Adrenal gland (tissue), 12 donors: ENCODE data around the gene FRK. TPM values are rescaled to one million over a fixed set of nuclear protein-coding genes. Genes with fewer than 3 reads are reported as not detected.

ENCODE experiments used
- DNase-seq, 7 donors: peaks; one replicate each; pipeline ENCODE4 v3.0.0-alpha.2; 2019 to 2020
- H3K27ac ChIP-seq, 5 donors: fragments of 200-600 bp; sonication (generic) in 4 of 5; 1 replicate in 3 of 5; 2 replicates in 2 of 5; pipeline versions ENCODE4 v1.5.1 to v1.8.0; 2016 to 2020; ENCODE audit warnings: mild to moderate bottlenecking in 1 of 5
- H3K27me3 ChIP-seq: fragments of 200-600 bp; 2 replicates; pipeline ENCODE4 v1.8.0; 2021
- H3K36me3 ChIP-seq, 2 donors: fragments of 200-600 bp; replicated peaks in 1 of 2; 1 replicate in 1 of 2; 2 replicates in 1 of 2; pipeline versions ENCODE4 v1.5.1 to v1.8.0; 2018 to 2022
- H3K4me1 ChIP-seq, 2 donors: fragments of 200-600 bp; replicated peaks in 1 of 2; 1 replicate in 1 of 2; 2 replicates in 1 of 2; pipeline versions ENCODE4 v1.5.1 to v1.8.0; 2018 to 2021
- H3K4me3 ChIP-seq, 4 donors: fragments of 200-600 bp; sonication (generic) in 3 of 4; one replicate each; pipeline ENCODE4 v1.5.1; 2016 to 2018
- H3K9me3 ChIP-seq, 3 donors: fragments of 200-600 bp; sonication (generic) in 1 of 3; replicated peaks in 1 of 3; 1 replicate in 2 of 3; 2 replicates in 1 of 3; pipeline versions ENCODE4 v1.5.1 to v1.8.0; 2016 to 2021
- POLR2A ChIP-seq, 2 donors: fragments of 450-650 bp; IDR thresholded peaks; one replicate each; pipeline ENCODE4 v1.6.1; 2017; ENCODE audit warnings: antibody characterized with exemption in 2 of 2, mild to moderate bottlenecking in 2 of 2, moderate library complexity in 1 of 2
- WGBS, 4 donors: extraction: QIAGEN DNeasy Blood & Tissue Kit in 2 of 4; methylation state at CpG; one replicate each; pipeline versions ENCODE4 v1.1.5 to v1.1.7; 2013 to 2017; 5-methylcytosine and 5-hydroxymethylcytosine counted together
- intact Hi-C, 2 donors: fragments of 100-400 bp; cut with DNase I; formaldehyde crosslinking; loops; one replicate each; pipeline versions ENCODE4 v1.14.1 to v1.15.0; 2022 to 2023
- polyA plus RNA-seq, 3 donors: library from polyadenylated mRNA; stranded (reverse); fragments of 200-250 nt in 2 of 3; fragments of 350-450 nt in 1 of 3; fragmentation: Illumina TruSeq in 1 of 3; extraction: RNeasy Lipid Tissue Mini Kit (QIAGEN cat#74804) in 1 of 3; gene quantifications; one replicate each; pipeline ENCODE4 v1.2.3, GENCODE V29; 2013 to 2014
- total RNA-seq, 9 donors: library from RNA; depleted of rRNA in 4 of 9; stranded (reverse); fragments of >200 nt in 4 of 9; fragments of 120-200 nt in 1 of 9; fragmentation: NEBNext Ultra II Directional in 1 of 9; extraction: Animal tissue kit (Norgen Biotek cat#: 25700) in 1 of 9; gene quantifications; one replicate each; pipeline versions ENCODE4 v1.1.0 to v1.2.4, GENCODE V29; 2013 to 2023
- TF ChIP-seq, protein P1 (sequence below), 6 experiments: fragments of 450-650 bp in 4 of 6; fragments of 200-600 bp in 2 of 6; sonication (generic) in 1 of 6; IDR thresholded peaks; 1 replicate in 5 of 6; 2 replicates in 1 of 6; pipeline versions ENCODE4 v1.5.1 to v1.8.0; 2016 to 2021; ENCODE audit warnings: antibody characterized with exemption in 6 of 6, mild to moderate bottlenecking in 2 of 6, moderate library complexity in 1 of 6
- donor health status: healthy with polysubstance abuse.
- donor health status: Bipolar disorder and iron deficiency.
- donor health status: DM: yes; HTN: yes; CAD: no.
- donor health status: DM: no; HTN: no; CAD: no.
- donor health status: DM: no; HTN: no; CAD: no.
- donor health status: DM: yes; HTN: yes; CAD: no.

Gene FRK
- total and polyA plus RNA-seq, 12 donors, result 0.30 to 5.1 (median 2.5) TPM

DNA sequence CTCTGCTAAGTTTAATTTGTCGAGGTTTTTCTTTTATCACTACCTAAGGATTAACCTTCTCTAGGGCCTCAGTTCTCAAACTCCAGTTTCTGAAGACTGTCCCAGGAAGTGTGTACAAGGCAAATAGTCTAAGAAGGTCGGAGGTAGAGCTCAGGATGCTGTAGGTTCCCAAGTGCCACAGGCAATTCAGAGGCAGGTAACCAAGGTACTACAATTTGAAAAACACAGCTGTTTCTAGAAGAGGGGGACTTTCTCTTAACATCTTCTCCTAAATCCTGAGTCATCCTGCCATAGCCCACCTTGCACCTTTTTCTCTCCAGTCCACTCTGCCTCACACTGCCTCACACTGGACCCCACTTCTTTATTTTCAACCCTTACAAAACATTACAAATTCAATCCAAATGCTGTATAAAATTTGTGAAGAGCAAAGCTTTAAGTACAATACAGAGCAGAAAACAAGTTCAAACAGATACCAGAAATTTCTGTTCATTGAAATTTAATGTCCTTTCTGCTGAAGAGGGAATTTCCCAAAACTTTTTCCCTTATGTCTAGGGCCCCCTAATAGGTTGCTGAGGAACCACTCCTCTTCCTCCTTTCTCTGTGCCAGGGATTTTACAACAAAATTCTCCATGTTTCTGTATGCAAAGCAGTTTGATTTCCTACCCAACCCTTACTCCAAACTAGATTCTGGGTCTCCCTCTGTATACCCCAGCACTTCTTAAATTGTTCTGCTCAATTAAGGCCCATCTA is 43.0 kb downstream of the FRK start:
- 61 to 82% (median 74%) methylated on average over 2 of the region's 2 CpGs for WGBS, 4 donors
- DNase-seq, result no peak
- TF ChIP-seq, protein P1, sequence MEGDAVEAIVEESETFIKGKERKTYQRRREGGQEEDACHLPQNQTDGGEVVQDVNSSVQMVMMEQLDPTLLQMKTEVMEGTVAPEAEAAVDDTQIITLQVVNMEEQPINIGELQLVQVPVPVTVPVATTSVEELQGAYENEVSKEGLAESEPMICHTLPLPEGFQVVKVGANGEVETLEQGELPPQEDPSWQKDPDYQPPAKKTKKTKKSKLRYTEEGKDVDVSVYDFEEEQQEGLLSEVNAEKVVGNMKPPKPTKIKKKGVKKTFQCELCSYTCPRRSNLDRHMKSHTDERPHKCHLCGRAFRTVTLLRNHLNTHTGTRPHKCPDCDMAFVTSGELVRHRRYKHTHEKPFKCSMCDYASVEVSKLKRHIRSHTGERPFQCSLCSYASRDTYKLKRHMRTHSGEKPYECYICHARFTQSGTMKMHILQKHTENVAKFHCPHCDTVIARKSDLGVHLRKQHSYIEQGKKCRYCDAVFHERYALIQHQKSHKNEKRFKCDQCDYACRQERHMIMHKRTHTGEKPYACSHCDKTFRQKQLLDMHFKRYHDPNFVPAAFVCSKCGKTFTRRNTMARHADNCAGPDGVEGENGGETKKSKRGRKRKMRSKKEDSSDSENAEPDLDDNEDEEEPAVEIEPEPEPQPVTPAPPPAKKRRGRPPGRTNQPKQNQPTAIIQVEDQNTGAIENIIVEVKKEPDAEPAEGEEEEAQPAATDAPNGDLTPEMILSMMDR (IDR thresholded peaks at IDR 0.05), result no peak
- no peak for TF ChIP-seq POLR2A (IDR thresholded peaks at IDR 0.05)
- Histone ChIP-seq H3K27me3 (no peaks in the 10 kb centered on the region), H3K4me3 (no peak overlapping the region), H3K9me3 (no peaks in the 10 kb centered on the region), H3K27ac (no peak overlapping the region), H3K4me1 (no peaks in the 10 kb centered on the region), H3K36me3 (no peaks in the 10 kb centered on the region)
- intact Hi-C loops, result no loop called here

DNA sequence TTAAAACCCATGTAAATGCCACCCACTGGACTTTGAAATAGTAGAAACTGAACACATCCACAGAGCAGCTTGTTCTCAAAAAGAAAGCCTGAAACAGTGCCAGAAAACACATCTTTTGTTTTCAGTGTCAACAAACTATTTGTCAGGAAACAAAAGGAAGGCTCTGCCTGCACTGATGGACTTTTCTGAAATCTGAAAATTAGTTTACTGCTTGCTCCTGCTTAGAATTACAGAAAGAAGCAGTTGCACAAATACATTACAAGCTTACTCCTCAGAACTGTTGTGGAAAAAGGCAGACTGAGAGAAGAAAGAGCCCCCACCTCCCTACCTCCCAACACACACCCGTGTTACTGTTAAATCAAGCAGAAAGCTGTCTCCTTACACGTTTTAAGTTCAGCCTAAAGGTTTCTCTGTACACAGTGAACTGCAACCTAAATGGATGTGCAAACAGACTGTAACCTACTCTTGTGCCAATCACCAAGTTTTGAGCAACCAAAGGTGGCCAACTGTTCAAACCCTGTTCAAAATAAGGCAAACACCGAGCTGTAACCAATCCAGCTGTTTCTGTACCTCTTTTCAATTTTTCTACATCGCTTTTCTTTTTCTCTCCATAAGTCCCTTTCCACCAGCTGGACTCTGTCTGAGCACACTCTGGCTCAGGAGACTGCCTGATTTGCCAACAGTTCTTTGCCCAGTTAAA is 43.7 kb downstream of the FRK start:
- H3K4me1 ChIP-seq, result no peaks in the 10 kb centered on the region
- H3K27ac ChIP-seq, result no peak overlapping the region
- TF ChIP-seq POLR2A (IDR thresholded peaks at IDR 0.05), result no peak
- intact Hi-C loops, result no loop called here
- H3K27me3 ChIP-seq, result no peaks in the 10 kb centered on the region
- H3K9me3 ChIP-seq, result no peaks in the 10 kb centered on the region
- no peaks in the 10 kb centered on the region for H3K36me3 ChIP-seq
- DNase-seq, result no peak
- no peak overlapping the region for H3K4me3 ChIP-seq
- WGBS, 4 donors, result 49 to 61% (median 60%) methylated on average over 4 of the region's 4 CpGs

DNA sequence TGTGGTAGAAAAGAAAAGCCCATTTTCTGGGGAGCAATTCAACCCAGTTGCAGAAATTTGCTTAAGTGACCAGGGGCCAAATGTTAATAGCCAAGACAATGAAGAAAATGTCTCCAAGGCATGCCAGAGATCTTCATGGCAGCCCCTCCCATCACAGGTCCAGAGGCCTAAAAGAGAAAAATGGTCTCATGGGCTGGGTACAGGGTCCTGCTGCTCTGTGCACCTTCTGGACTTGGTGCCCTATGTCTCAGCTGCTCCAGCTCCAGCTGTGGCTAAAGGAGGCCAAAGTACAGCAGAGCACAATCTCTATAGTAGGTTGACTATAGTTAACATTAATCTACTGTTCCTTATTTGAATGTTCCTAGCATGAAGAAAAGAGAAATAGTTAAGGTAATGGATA is 44.7 kb downstream of the FRK start:
- intact Hi-C loops, result no loop called here
- Histone ChIP-seq H3K4me3 (no peak overlapping the region), H3K27me3 (no peaks in the 10 kb centered on the region), H3K4me1 (no peaks in the 10 kb centered on the region), H3K27ac (no peak overlapping the region), H3K9me3 (no peaks in the 10 kb centered on the region), H3K36me3 (no peaks in the 10 kb centered on the region)
- TF ChIP-seq, protein P1 (IDR thresholded peaks at IDR 0.05), result no peak
- TF ChIP-seq POLR2A (IDR thresholded peaks at IDR 0.05), result no peak
- no peak for DNase-seq

- Histone ChIP-seq H3K9me3 (no peaks in the 10 kb centered on the region), H3K4me1 (no peaks in the 10 kb centered on the region), H3K27ac (no peak overlapping the region), H3K4me3 (no peak overlapping the region), H3K27me3 (no peaks in the 10 kb centered on the region), H3K36me3 (no peaks in the 10 kb centered on the region)
- no peak for TF ChIP-seq POLR2A (IDR thresholded peaks at IDR 0.05)
- TF ChIP-seq, protein P1 (IDR thresholded peaks at IDR 0.05), result no peak
- no peak for DNase-seq
- intact Hi-C loops, result no loop called here
These were observed 45.1 kb downstream of the FRK start for GRCh38 chr6:116015561-116015960.
